Measurements from ENCODE around the gene CCT6B.

Gene CCT6B

GRCh38 chr17:34980681-34981537 is 19.6 kb upstream of the CCT6B start:
- H3K4me3 ChIP-seq (replicated peaks; ENCODE audit: insufficient read depth, low read length): peak overlapping the region; percentile 59

GRCh38 chr17:34980353-34980680 is 19.1 kb upstream of the CCT6B start, which contains the start of gene LIG3:
Gene LIG3, plus strand, starts transcription at chr17:34980512. Its CDS starts 2,494 bp downstream, at chr17:34983006.
- TF ChIP-seq POLR2AphosphoS5 (IDR thresholded peaks at IDR 0.05; ENCODE audit: low read depth) (peak; percentile 71), SPI1 (IDR thresholded peaks at IDR 0.05; ENCODE audit: borderline replicate concordance, low read depth) (no peak)
- H3K27me3 ChIP-seq (ENCODE audit: insufficient read depth, poor library complexity, severe bottlenecking): no peaks in the 10 kb centered on the region
- H3K4me3 ChIP-seq (replicated peaks; ENCODE audit: insufficient read depth, low read length): peak within 1 kb of the TSS; percentile 59
- DNase-seq (ENCODE audit: low read depth in 1 of 2, low spot score in 1 of 2): peak; percentile 85 to 95
- H3K27ac ChIP-seq (replicated peaks): peak within 1 kb of the TSS; percentile 97

More at GRCh38 chr17:34980681-34981537, 19.6 kb upstream of the CCT6B start:
- peak; percentile 82 to 86 for DNase-seq (ENCODE audit: low read depth in 1 of 2, low spot score in 1 of 2)
- Histone ChIP-seq H3K27me3 (ENCODE audit: insufficient read depth, poor library complexity, severe bottlenecking) (no peaks in the 10 kb centered on the region), H3K27ac (replicated peaks) (peak overlapping the region; percentile 97)
- TF ChIP-seq CTCF (IDR thresholded peaks at IDR 0.05; ENCODE audit: insufficient read depth, low read length) (peak; percentile 18), GABPA (IDR thresholded peaks at IDR 0.05; ENCODE audit: low read depth) (no peak), POLR2AphosphoS5 (IDR thresholded peaks at IDR 0.05; ENCODE audit: low read depth) (peak; percentile 64; the same call in 1 of the 2 replicates)

- DNase-seq (ENCODE audit: low read depth in 1 of 2, low spot score in 1 of 2): no peak
- no peak for TF ChIP-seq GABPA (IDR thresholded peaks at IDR 0.05; ENCODE audit: low read depth)
- no peak for TF ChIP-seq SPI1 (IDR thresholded peaks at IDR 0.05; ENCODE audit: borderline replicate concordance, low read depth)
- no peak for TF ChIP-seq REST (IDR thresholded peaks at IDR 0.05; ENCODE audit: insufficient replicate concordance, low read depth)
- no peak for TF ChIP-seq CTCF (IDR thresholded peaks at IDR 0.05; ENCODE audit: insufficient read depth, low read length)
- no peak for TF ChIP-seq POLR2AphosphoS5 (IDR thresholded peaks at IDR 0.05; ENCODE audit: low read depth)
- Histone ChIP-seq H3K4me3 (replicated peaks; ENCODE audit: insufficient read depth, low read length) (peak overlapping the region; percentile 39), H3K27me3 (ENCODE audit: insufficient read depth, poor library complexity, severe bottlenecking) (no peaks in the 10 kb centered on the region), H3K27ac (replicated peaks) (peak overlapping the region; percentile 97)
Observed at GRCh38 chr17:34979650-34980352, 18.5 kb upstream of the CCT6B start.

GRCh38 chr17:34979153-34979552 is 17.9 kb upstream of the CCT6B start:
- no peak for DNase-seq (ENCODE audit: low read depth in 1 of 2, low spot score in 1 of 2)
- TF ChIP-seq GABPA (IDR thresholded peaks at IDR 0.05; ENCODE audit: low read depth): no peak
- no peak for TF ChIP-seq CTCF (IDR thresholded peaks at IDR 0.05; ENCODE audit: insufficient read depth, low read length)
- TF ChIP-seq SPI1 (IDR thresholded peaks at IDR 0.05; ENCODE audit: borderline replicate concordance, low read depth): no peak
- no peak for TF ChIP-seq POLR2AphosphoS5 (IDR thresholded peaks at IDR 0.05; ENCODE audit: low read depth)
- no peak for TF ChIP-seq REST (IDR thresholded peaks at IDR 0.05; ENCODE audit: insufficient replicate concordance, low read depth)
- Histone ChIP-seq H3K4me3 (replicated peaks; ENCODE audit: insufficient read depth, low read length) (no peak overlapping the region), H3K27me3 (ENCODE audit: insufficient read depth, poor library complexity, severe bottlenecking) (no peaks in the 10 kb centered on the region), H3K27ac (replicated peaks) (peak overlapping the region; percentile 97; the same call in 1 of the 2 replicates)
